Measurements from ENCODE around the gene CCDC167.

DNA sequence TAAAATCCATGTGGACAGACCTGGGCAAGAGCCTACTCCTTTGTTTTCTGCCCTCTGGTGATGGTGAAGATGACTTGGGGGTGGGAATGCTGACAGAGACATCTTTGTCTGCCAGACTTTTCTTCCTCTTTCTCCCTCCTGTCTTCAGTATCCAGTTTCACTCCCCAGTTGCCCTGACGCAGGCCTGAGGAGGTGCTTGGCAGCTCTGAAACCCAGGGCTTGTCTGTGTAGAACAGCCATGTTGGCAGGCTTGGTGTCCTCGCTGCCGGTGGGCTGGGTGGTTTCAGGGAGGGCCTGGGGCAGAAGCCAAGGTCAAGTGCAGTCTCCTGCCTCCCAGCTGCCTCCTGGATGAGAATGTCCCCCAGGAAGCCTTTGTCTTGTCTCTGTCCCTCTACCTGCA is 22.5 kb downstream of the CCDC167 start:
- no peak for TF ChIP-seq CTCF (IDR thresholded peaks at IDR 0.05)
- no peak for TF ChIP-seq POLR2A (IDR thresholded peaks at IDR 0.05)

All from uterus (tissue), 2 donors.